Naive thymus-derived CD4-positive, alpha-beta T cell (primary cell): Measurements from ENCODE around the gene DUSP22. TPM values are rescaled to one million over a fixed set of nuclear protein-coding genes. Genes with fewer than 3 reads are reported as not detected.

Experiments
- ATAC-seq: fragments of 150-1000 bp; cut with Tn5 transposase; 2 replicates; pipeline ENCODE4 v1.10.0; 2021; ENCODE audit warnings: mild to moderate bottlenecking, moderate library complexity
- CTCF ChIA-PET: fragments of 350-600 bp; sonication (Branson Sonifier 250); formaldehyde crosslinking; loops from one replicate; lab custom pipeline; 2021; ENCODE audit warnings: antibody characterized with exemption; lab: Charles Lee
- POLR2A ChIA-PET: fragments of 350-600 bp; sonication (Branson Sonifier 250); formaldehyde crosslinking; loops from one replicate; lab custom pipeline; 2021; ENCODE audit warnings: antibody characterized with exemption, inconsistent platforms; lab: Charles Lee
- DNase-seq, 9 donors: peaks; one replicate each; pipeline versions ENCODE4 v3.0.0 to v3.0.0-alpha.2; 2020 to 2022; ENCODE audit warnings: mixed read lengths in 1 of 9
- H3K27ac ChIP-seq: one replicate; pipeline ENCODE4 v1.7.0; 2013; ENCODE audit warnings: mild to moderate bottlenecking, low read depth, low read length, moderate library complexity
- H3K27me3 ChIP-seq, 2 donors: one replicate each; pipeline ENCODE4 v1.7.0; 2013; ENCODE audit warnings: low read length in 2 of 2, mild to moderate bottlenecking in 2 of 2, moderate library complexity in 2 of 2; ENCODE audit not compliant: control insufficient read depth in 2 of 2, insufficient read depth in 2 of 2
- H3K36me3 ChIP-seq, 3 experiments: 1 replicate in 2 of 3; 2 replicates in 1 of 3; pipeline ENCODE4 v1.7.0; 2013; ENCODE audit warnings: low read length in 3 of 3, mild to moderate bottlenecking in 3 of 3, moderate library complexity in 1 of 3; ENCODE audit not compliant: insufficient read depth in 3 of 3, control insufficient read depth in 2 of 3
- H3K4me1 ChIP-seq, 2 donors: one replicate each; pipeline ENCODE4 v1.7.0; 2013; ENCODE audit warnings: low read length in 2 of 2, mild to moderate bottlenecking in 2 of 2, moderate library complexity in 1 of 2; ENCODE audit not compliant: control insufficient read depth in 2 of 2, insufficient read depth in 2 of 2
- H3K4me3 ChIP-seq: 2 replicates; pipeline ENCODE4 v1.7.0; 2013; ENCODE audit warnings: mild to moderate bottlenecking, low read length
- H3K9me3 ChIP-seq, 3 experiments: 1 replicate in 2 of 3; 2 replicates in 1 of 3; pipeline ENCODE4 v1.7.0; 2013; ENCODE audit warnings: low read length in 3 of 3; ENCODE audit not compliant: control insufficient read depth in 2 of 3
- H3K27ac Mint-ChIP-seq, 9 donors: one replicate each; pipeline ENCODE4 v1.8.0; 2020 to 2022; ENCODE audit warnings: mixed read lengths in 9 of 9, mild to moderate bottlenecking in 8 of 9, moderate library complexity in 5 of 9, inconsistent platforms in 2 of 9
- H3K27me3 Mint-ChIP-seq, 5 donors: one replicate each; pipeline ENCODE4 v1.8.0; 2021 to 2022; ENCODE audit warnings: mixed read lengths in 5 of 5, mild to moderate bottlenecking in 1 of 5
- H3K36me3 Mint-ChIP-seq, 5 donors: one replicate each; pipeline ENCODE4 v1.8.0; 2020 to 2022; ENCODE audit warnings: mixed read lengths in 5 of 5, mild to moderate bottlenecking in 3 of 5, inconsistent platforms in 1 of 5
- H3K4me1 Mint-ChIP-seq, 7 donors: one replicate each; pipeline ENCODE4 v1.8.0; 2020 to 2022; ENCODE audit warnings: mixed read lengths in 7 of 7, mild to moderate bottlenecking in 3 of 7, inconsistent platforms in 1 of 7
- H3K4me3 Mint-ChIP-seq, 10 donors: one replicate each; pipeline ENCODE4 v1.8.0; 2020 to 2022; ENCODE audit warnings: mild to moderate bottlenecking in 10 of 10, mixed read lengths in 10 of 10, moderate library complexity in 6 of 10, inconsistent platforms in 2 of 10
- H3K9me3 Mint-ChIP-seq, 11 donors: one replicate each; pipeline ENCODE4 v1.8.0; 2020 to 2022; ENCODE audit warnings: mixed read lengths in 11 of 11, mild to moderate bottlenecking in 4 of 11, inconsistent platforms in 1 of 11, moderate library complexity in 1 of 11
- intact Hi-C, 2 donors: fragments of 100-400 bp; cut with micrococcal nuclease; formaldehyde crosslinking; loops; one replicate each; pipeline ENCODE4 v1.15.1; 2023
- polyA plus RNA-seq, 2 donors: library from polyadenylated mRNA; unstranded; fragments of 300-500 nt; fragmentation: Illumina TruSeq; gene quantifications; one replicate each; pipeline ENCODE4 v1.2.3, GENCODE V29; 2021
- total RNA-seq, 6 experiments: library from RNA in 5 of 6; stranded (reverse) in 5 of 6; gene quantifications; 1 replicate in 5 of 6; 2 replicates in 1 of 6; pipeline ENCODE4 v1.2.3 and lab custom pipeline; 2021 to 2026

The DUSP22 gene
- total and polyA plus RNA-seq, 7 experiments from 2014 or later: 24.8 to 57.2 (median 36.6) TPM

DNA sequence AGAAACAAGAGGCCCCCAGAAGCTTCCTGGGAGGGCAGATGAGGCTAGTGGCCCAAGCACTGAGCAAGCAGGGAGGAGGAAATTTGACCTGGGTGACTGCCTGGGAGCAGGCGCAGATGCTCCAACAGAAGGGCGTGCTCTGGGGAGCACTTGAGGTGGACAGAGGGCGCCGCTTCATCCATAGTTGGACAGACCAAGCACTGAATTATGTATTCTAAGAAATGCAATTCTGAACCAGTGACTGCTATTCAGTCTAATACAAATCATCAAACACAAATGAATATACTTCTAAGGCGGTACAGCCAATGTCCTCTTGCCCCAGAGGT is 70.6 kb downstream of the DUSP22 start:
- Histone ChIP-seq H3K4me1 (no peaks in the 10 kb centered on the region), H3K27ac (no peak overlapping the region), H3K27me3 (no peaks in the 10 kb centered on the region), H3K9me3 (peaks cover 0 to 7% (median 0%) of the 10 kb centered on the region in 3 experiments), H3K4me3 (no peak overlapping the region), H3K36me3 (no peaks in the 10 kb centered on the region)
- Mint-ChIP-seq H3K36me3 (peaks cover 0 to 6% (median 4%) of the 10 kb centered on the region in 5 donors), H3K4me1 (peaks cover 0 to 8% (median 0%) of the 10 kb centered on the region in 7 donors), H3K27me3 (peaks cover 0 to 15% (median 6%) of the 10 kb centered on the region in 5 donors), H3K27ac (no peak overlapping the region), H3K9me3 (peaks cover 5 to 35% (median 11%) of the 10 kb centered on the region in 11 donors), H3K4me3 (no peak overlapping the region)
- POLR2A ChIA-PET: no interaction called here
- DNase-seq (no peak), ATAC-seq (no peak)
- CTCF ChIA-PET: no interaction called here
- intact Hi-C loops: no loop called here

DNA sequence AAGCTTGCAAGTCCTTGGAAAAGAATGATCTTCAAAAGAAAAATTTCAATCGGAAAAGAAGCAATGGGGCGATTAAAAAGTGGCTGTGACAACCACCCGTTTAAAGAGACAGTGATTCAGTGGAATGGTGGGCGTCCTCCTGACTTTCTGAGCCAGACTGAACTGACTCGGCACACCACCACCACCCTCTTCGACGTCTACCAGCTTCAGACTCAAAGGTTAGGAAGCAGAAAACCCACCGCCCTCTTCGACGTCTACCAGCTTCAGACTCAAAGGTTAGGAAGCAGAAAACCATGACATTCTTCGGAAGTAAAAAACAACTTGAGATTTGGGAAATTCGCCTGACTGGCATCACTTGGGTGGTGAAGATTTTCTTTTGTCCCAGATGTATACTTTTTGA is 71.0 kb downstream of the DUSP22 start:
- POLR2A ChIA-PET: no interaction called here
- Mint-ChIP-seq H3K4me3 (no peak overlapping the region), H3K36me3 (peaks cover 0 to 6% (median 4%) of the 10 kb centered on the region in 5 donors), H3K27ac (no peak overlapping the region), H3K9me3 (peaks cover 5 to 36% (median 11%) of the 10 kb centered on the region in 11 donors), H3K27me3 (peaks cover 0 to 15% (median 7%) of the 10 kb centered on the region in 5 donors), H3K4me1 (peaks cover 0 to 6% (median 0%) of the 10 kb centered on the region in 7 donors)
- ATAC-seq: no peak
- CTCF ChIA-PET: no interaction called here
- intact Hi-C loops: no loop called here
- Histone ChIP-seq H3K36me3 (no peaks in the 10 kb centered on the region), H3K27ac (no peak overlapping the region), H3K27me3 (no peaks in the 10 kb centered on the region), H3K9me3 (peaks cover 0 to 7% (median 0%) of the 10 kb centered on the region in 3 experiments), H3K4me1 (no peaks in the 10 kb centered on the region), H3K4me3 (no peak overlapping the region)
- no peak for DNase-seq

DNA sequence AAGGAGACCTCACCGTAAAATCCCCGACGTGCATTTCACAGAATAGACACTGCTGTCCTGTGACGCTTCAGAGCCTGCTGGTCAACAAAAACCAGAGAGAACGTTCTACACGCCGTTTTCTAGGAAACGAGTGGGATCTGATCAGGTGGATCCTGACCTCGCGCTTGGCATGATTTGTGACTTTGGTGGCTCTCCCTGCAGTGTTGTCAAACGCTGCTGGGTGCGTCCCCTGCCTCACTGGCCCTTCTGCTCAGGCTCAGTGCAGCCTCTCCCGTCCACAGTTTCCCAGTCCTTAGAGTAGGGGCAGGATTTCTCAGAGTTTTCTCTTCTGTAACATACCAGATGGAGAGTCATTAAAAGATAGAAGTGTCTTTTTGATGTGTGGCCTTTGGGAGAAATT is 71.6 kb downstream of the DUSP22 start:
- peaks cover 0 to 2% (median 0%) of the 10 kb centered on the region in 7 donors for H3K4me1 Mint-ChIP-seq
- Histone ChIP-seq H3K9me3 (peaks cover 0 to 7% (median 0%) of the 10 kb centered on the region in 3 experiments), H3K4me3 (no peak overlapping the region), H3K27ac (no peak overlapping the region), H3K27me3 (no peaks in the 10 kb centered on the region), H3K36me3 (no peaks in the 10 kb centered on the region), H3K4me1 (no peaks in the 10 kb centered on the region)
- peaks cover 0 to 6% (median 4%) of the 10 kb centered on the region in 5 donors for H3K36me3 Mint-ChIP-seq
- CTCF ChIA-PET: no interaction called here
- peaks cover 0 to 15% (median 7%) of the 10 kb centered on the region in 5 donors for H3K27me3 Mint-ChIP-seq
- H3K27ac Mint-ChIP-seq: no peak overlapping the region
- intact Hi-C loops: no loop called here
- no peak for ATAC-seq
- POLR2A ChIA-PET: no interaction called here
- peaks cover 5 to 36% (median 11%) of the 10 kb centered on the region in 11 donors for H3K9me3 Mint-ChIP-seq
- no peak for DNase-seq
- H3K4me3 Mint-ChIP-seq: no peak overlapping the region

DNA sequence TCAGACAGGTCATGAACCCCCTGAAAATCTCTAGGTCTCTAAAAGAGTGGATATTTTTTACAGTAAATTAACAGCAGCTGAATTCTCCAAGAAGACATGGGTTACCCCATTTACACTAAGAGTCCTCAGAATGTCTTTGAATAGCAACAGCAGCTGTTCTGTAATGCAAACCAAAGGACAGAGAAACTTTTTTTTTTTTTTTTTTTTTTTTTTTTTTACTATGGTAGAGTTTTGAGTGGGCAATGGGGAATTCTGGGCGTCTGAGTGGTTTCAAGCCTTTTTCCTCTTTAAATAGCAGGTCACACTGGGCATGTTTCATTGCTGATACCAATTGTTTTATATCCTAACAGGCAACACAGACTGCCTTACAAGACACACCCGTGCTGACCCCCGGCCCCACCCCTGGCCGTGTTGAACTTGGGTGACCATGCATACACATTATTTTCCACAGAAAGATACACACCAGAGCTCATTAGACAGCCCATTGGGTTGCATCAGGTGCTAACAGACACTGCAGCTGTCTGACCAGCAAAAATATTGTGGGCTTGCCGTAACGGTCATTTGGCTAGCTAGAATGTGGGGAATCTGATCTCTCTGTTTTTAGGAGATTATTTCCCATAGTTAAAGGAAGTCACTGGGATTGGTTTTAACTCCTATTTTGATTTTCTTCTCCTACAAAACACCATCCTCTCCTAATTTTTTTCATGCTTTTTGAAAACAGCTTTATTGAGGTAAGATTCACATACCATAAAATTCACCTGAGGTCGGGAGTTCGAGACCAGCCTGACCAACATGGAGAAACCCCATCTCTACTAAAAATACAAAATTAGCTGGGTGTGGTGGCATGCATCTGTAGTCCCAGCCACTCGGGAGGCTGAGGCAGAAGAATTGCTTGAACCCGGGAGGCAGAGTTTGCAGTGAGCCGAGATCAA is 72.6 kb downstream of the DUSP22 start:
- H3K36me3 Mint-ChIP-seq: peaks cover 0 to 6% (median 4%) of the 10 kb centered on the region in 5 donors
- no peak for DNase-seq
- ChIA-PET CTCF (no interaction called here), POLR2A (no interaction called here)
- no peak overlapping the region for H3K4me3 Mint-ChIP-seq
- Histone ChIP-seq H3K4me1 (no peaks in the 10 kb centered on the region), H3K27ac (no peak overlapping the region), H3K9me3 (peaks cover 0 to 7% (median 0%) of the 10 kb centered on the region in 3 experiments), H3K36me3 (no peaks in the 10 kb centered on the region), H3K27me3 (no peaks in the 10 kb centered on the region), H3K4me3 (no peak overlapping the region)
- peaks cover 0 to 18% (median 7%) of the 10 kb centered on the region in 5 donors for H3K27me3 Mint-ChIP-seq
- H3K9me3 Mint-ChIP-seq: peaks cover 5 to 36% (median 11%) of the 10 kb centered on the region in 11 donors
- H3K4me1 Mint-ChIP-seq: peaks cover 0 to 2% (median 0%) of the 10 kb centered on the region in 7 donors
- intact Hi-C loops: no loop called here
- ATAC-seq: no peak
- no peak overlapping the region for H3K27ac Mint-ChIP-seq

DNA sequence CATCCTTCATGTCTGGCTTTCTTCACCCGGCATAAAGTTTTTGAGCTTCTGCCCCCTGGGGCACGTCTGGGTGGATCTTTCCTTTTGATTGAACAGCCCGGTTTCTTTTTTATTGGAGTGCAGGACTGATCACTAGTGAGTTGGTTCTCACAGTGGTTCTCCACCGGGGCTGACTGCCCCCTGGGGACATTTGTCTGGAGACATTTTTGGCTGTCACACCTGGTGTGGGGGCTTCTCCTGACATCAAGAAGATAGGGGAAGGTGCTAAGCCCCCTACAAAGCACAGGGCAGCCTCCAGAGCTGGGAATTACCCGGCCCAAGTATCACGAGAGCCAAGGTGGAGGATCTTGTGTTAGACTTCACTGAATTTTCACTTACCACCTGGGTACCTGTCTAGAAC is 73.5 kb downstream of the DUSP22 start:
- peaks cover 2 to 6% (median 4%) of the 10 kb centered on the region in 5 donors for H3K36me3 Mint-ChIP-seq
- ATAC-seq (peak; percentile 10), DNase-seq (no peak)
- Histone ChIP-seq H3K27ac (no peak overlapping the region), H3K36me3 (no peaks in the 10 kb centered on the region), H3K9me3 (peaks cover 0 to 7% (median 0%) of the 10 kb centered on the region in 3 experiments), H3K4me3 (no peak overlapping the region), H3K27me3 (no peaks in the 10 kb centered on the region), H3K4me1 (no peaks in the 10 kb centered on the region)
- peaks cover 0 to 2% (median 0%) of the 10 kb centered on the region in 7 donors for H3K4me1 Mint-ChIP-seq
- no peak overlapping the region for H3K4me3 Mint-ChIP-seq
- CTCF ChIA-PET: no interaction called here
- intact Hi-C loops: no loop called here
- peaks cover 6 to 43% (median 11%) of the 10 kb centered on the region in 11 donors for H3K9me3 Mint-ChIP-seq
- POLR2A ChIA-PET: no interaction called here
- H3K27ac Mint-ChIP-seq: no peak overlapping the region
- H3K27me3 Mint-ChIP-seq: peaks cover 4 to 22% (median 10%) of the 10 kb centered on the region in 5 donors

DNA sequence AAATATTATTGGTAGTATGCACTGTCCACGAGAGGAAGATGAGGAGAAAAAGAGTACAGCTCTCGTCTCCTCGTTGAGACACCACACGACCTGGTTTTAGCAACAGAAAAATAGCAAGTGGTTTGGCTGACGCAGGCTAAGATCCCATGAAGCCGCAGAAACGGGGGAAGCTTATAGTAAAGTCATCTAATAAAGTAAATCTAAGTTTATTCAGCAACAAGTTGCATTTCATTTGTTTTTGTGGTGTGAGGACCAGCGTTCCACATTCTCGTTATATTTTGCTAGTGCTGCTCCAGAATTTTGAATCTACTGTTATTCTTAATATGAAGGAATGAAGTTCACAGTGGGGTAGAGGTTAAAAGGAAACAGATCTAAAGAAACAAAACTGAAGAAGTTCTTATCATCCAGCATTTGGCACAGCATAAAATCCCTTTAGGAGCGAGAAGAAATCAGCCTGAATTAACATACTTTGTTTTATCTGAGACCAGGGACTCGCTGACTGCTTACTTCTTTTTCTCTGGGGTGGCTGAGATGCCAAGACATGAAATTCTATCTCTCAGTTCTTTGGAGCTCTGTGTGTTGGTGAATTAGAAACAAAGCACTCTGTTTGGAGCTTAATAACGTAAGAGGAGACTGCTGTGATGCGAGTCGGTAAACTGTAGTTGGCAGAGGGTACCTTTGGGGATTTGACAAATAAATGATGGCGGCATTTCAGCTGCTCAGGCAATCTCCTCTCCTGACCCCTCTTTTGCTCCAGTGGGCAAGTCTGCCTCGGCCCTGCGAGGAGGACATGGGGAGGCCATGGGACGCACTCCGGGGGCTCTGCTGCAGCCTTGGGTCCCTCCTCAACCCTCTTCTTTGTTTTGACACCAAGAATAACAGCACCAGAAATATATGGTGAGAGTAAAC is 74.4 kb downstream of the DUSP22 start:
- peaks cover 4 to 22% (median 10%) of the 10 kb centered on the region in 5 donors for H3K27me3 Mint-ChIP-seq
- ChIA-PET CTCF (interaction anchor here (0.7 kb wide), 1 partner anchor 122 kb away, joined by 3 read pairs; no protein-coding TSS in a partner anchor), POLR2A (no interaction called here)
- H3K9me3 Mint-ChIP-seq: peaks cover 6 to 43% (median 11%) of the 10 kb centered on the region in 11 donors
- ATAC-seq (peak; percentile 5), DNase-seq (no peak)
- no peak overlapping the region for H3K27ac Mint-ChIP-seq
- Histone ChIP-seq H3K4me1 (no peaks in the 10 kb centered on the region), H3K27ac (no peak overlapping the region), H3K36me3 (no peaks in the 10 kb centered on the region), H3K4me3 (no peak overlapping the region), H3K27me3 (no peaks in the 10 kb centered on the region), H3K9me3 (peaks cover 0 to 7% (median 0%) of the 10 kb centered on the region in 3 experiments)
- peaks cover 0 to 2% (median 0%) of the 10 kb centered on the region in 7 donors for H3K4me1 Mint-ChIP-seq
- intact Hi-C loops: no loop called here
- H3K36me3 Mint-ChIP-seq: peaks cover 2 to 6% (median 4%) of the 10 kb centered on the region in 5 donors
- H3K4me3 Mint-ChIP-seq: no peak overlapping the region
